WTC11 (cell line): ENCODE measurements around the gene B4GALT2. TPM values are rescaled to one million over a fixed set of nuclear protein-coding genes. Genes with fewer than 3 reads are reported as not detected.

Experiments used
- ATAC-seq: fragments of 200-7000 bp; cut with Tn5 transposase; 2 replicates; pipeline ENCODE4 v1.10.0; 2021; ENCODE audit warnings: mild to moderate bottlenecking, moderate library complexity
- CTCF ChIA-PET: fragments of 300-600 bp; sonication (Branson Sonifier 250); formaldehyde crosslinking; loops from one replicate; lab custom pipeline; 2021; ENCODE audit warnings: antibody characterized with exemption; lab: Charles Lee
- POLR2A ChIA-PET: fragments of 350-600 bp; sonication (Branson Sonifier 250); formaldehyde crosslinking; loops from one replicate; lab custom pipeline; 2021; ENCODE audit warnings: antibody characterized with exemption; lab: Charles Lee
- DNase-seq: peaks from one replicate; pipeline ENCODE4 v3.0.0; 2021; ENCODE audit warnings: low spot score
- H3K27ac Mint-ChIP-seq: 2 replicates; pipeline ENCODE4 v1.8.0; 2021; ENCODE audit warnings: mixed read lengths
- H3K27me3 Mint-ChIP-seq: 2 replicates; pipeline ENCODE4 v1.8.0; 2021; ENCODE audit warnings: low read depth, mild to moderate bottlenecking, moderate library complexity, mixed read lengths
- H3K36me3 Mint-ChIP-seq: 2 replicates; pipeline ENCODE4 v1.8.0; 2021; ENCODE audit warnings: mixed read lengths
- H3K4me1 Mint-ChIP-seq: 2 replicates; pipeline ENCODE4 v1.8.0; 2022; ENCODE audit warnings: mixed read lengths
- H3K4me3 Mint-ChIP-seq: 2 replicates; pipeline ENCODE4 v1.8.0; 2021; ENCODE audit warnings: mild to moderate bottlenecking, moderate library complexity, mixed read lengths
- H3K9me3 Mint-ChIP-seq: 2 replicates; pipeline ENCODE4 v1.8.0; 2021; ENCODE audit warnings: mixed read lengths
- AR ChIP-seq: fragments of 250-450 bp; sonication (Bioruptor Pico); IDR thresholded peaks from 2 replicates; pipeline ENCODE4 v1.9.0; 2021; ENCODE audit warnings: mild to moderate bottlenecking
- ATF6 ChIP-seq: sonication (generic); formaldehyde crosslinking; IDR thresholded peaks from 2 replicates; pipeline ENCODE4 v1.8.1; 2023; ENCODE audit warnings: mild to moderate bottlenecking, missing genetic modification reagents
- FOXK1 ChIP-seq: sonication (generic); formaldehyde crosslinking; IDR thresholded peaks from 2 replicates; pipeline ENCODE4 v1.8.0; 2022; ENCODE audit warnings: mild to moderate bottlenecking, moderate library complexity, missing genetic modification reagents
- GABPB1 ChIP-seq: sonication (generic); formaldehyde crosslinking; IDR thresholded peaks from 2 replicates; pipeline ENCODE4 v1.8.1; 2023; ENCODE audit warnings: mild to moderate bottlenecking, missing genetic modification reagents
- GTF2I ChIP-seq: fragments of 250-450 bp; sonication (Bioruptor Pico); conservative IDR thresholded peaks from 2 replicates; pipeline ENCODE4 v1.4.0; 2021; ENCODE audit warnings: mild to moderate bottlenecking
- HMGA2 ChIP-seq: fragments of 250-450 bp; sonication (Bioruptor Pico); IDR thresholded peaks from 2 replicates; pipeline ENCODE4 v1.4.0; 2021; ENCODE audit warnings: mild to moderate bottlenecking, moderate library complexity
- IRF2 ChIP-seq: sonication (generic); formaldehyde crosslinking; IDR thresholded peaks from 2 replicates; pipeline ENCODE4 v1.8.0; 2022; ENCODE audit warnings: low read depth, missing genetic modification reagents, borderline replicate concordance
- JAZF1 ChIP-seq: fragments of 250-450 bp; sonication (Bioruptor Pico); IDR thresholded peaks from 2 replicates; pipeline ENCODE4 v1.9.0; 2021; ENCODE audit warnings: moderate library complexity, mild to moderate bottlenecking, inconsistent platforms
- MAX ChIP-seq: sonication (generic); formaldehyde crosslinking; IDR thresholded peaks from 2 replicates; pipeline ENCODE4 v1.8.0; 2022; ENCODE audit warnings: mild to moderate bottlenecking, missing genetic modification reagents
- NFATC4 ChIP-seq: fragments of 250-450 bp; sonication (Bioruptor Pico); IDR thresholded peaks from 2 replicates; pipeline ENCODE4 v1.9.0; 2021; ENCODE audit warnings: mild to moderate bottlenecking
- NFYB ChIP-seq: sonication (generic); formaldehyde crosslinking; conservative IDR thresholded peaks from 2 replicates; pipeline ENCODE4 v1.8.0; 2022; ENCODE audit warnings: low read depth, missing genetic modification reagents
- PRRX2 ChIP-seq: fragments of 250-450 bp; sonication (Bioruptor Pico); IDR thresholded peaks from 2 replicates; pipeline ENCODE4 v1.8.0; 2021; ENCODE audit warnings: mild to moderate bottlenecking
- ZBTB21 ChIP-seq: sonication (generic); formaldehyde crosslinking; IDR thresholded peaks from 2 replicates; pipeline ENCODE4 v1.8.1; 2023; ENCODE audit warnings: mild to moderate bottlenecking, missing genetic modification reagents, borderline replicate concordance
- ZNF396 ChIP-seq: fragments of 250-450 bp; sonication (Bioruptor Pico); IDR thresholded peaks from 2 replicates; pipeline ENCODE4 v1.8.0; 2021; ENCODE audit warnings: mild to moderate bottlenecking, moderate library complexity, borderline replicate concordance
- total RNA-seq: library from RNA; stranded (reverse); gene quantifications from 3 replicates; pipeline ENCODE4 v1.2.3, GENCODE V29; 2021
- TF ChIP-seq, protein P1 (sequence below): sonication (generic); formaldehyde crosslinking; IDR thresholded peaks from 2 replicates; pipeline ENCODE4 v1.8.0; 2022; ENCODE audit warnings: mild to moderate bottlenecking, missing genetic modification reagents
- TF ChIP-seq, protein P2 (sequence below): sonication (generic); formaldehyde crosslinking; IDR thresholded peaks from 2 replicates; pipeline ENCODE4 v1.8.0; 2023; ENCODE audit warnings: mild to moderate bottlenecking, missing genetic modification reagents
- TF ChIP-seq, protein P3 (sequence below): sonication (generic); formaldehyde crosslinking; IDR thresholded peaks from 2 replicates; pipeline ENCODE4 v1.8.1; 2022; ENCODE audit warnings: mild to moderate bottlenecking, missing genetic modification reagents, moderate library complexity, borderline replicate concordance

The B4GALT2 gene
- total RNA-seq, 1 experiment from 2014 or later, result 66.7 TPM

GRCh38 chr1:43996733-43997115 is 17.7 kb downstream of the B4GALT2 start:
- ChIA-PET CTCF (interaction anchor here (1.6 to 9.8 kb wide), 3 partner anchors 8 to 40 kb away, joined by 5 to 87 read pairs (median 16); no protein-coding TSS in a partner anchor), POLR2A (no interaction called here)
- Mint-ChIP-seq H3K9me3 (no peaks in the 10 kb centered on the region), H3K36me3 (peaks cover 6% of the 10 kb centered on the region), H3K27ac (no peak overlapping the region), H3K27me3 (peaks cover 14% of the 10 kb centered on the region), H3K4me1 (peaks cover 22% of the 10 kb centered on the region), H3K4me3 (no peak overlapping the region)
- no peak for DNase-seq
- ATAC-seq, result no peak
- TF ChIP-seq ZNF396 (CRISPR knock-in tag), result no peak
- no peak for TF ChIP-seq NFATC4 (CRISPR knock-in tag)
- no peak for TF ChIP-seq ATF6
- TF ChIP-seq ZBTB21 (CRISPR knock-in tag), result no peak
- TF ChIP-seq HMGA2 (CRISPR knock-in tag), result no peak
- TF ChIP-seq GABPB1 (CRISPR knock-in tag), result no peak
- TF ChIP-seq, protein P1, sequence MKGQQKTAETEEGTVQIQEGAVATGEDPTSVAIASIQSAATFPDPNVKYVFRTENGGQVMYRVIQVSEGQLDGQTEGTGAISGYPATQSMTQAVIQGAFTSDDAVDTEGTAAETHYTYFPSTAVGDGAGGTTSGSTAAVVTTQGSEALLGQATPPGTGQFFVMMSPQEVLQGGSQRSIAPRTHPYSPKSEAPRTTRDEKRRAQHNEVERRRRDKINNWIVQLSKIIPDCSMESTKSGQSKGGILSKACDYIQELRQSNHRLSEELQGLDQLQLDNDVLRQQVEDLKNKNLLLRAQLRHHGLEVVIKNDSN (CRISPR knock-in tag), result no peak
- TF ChIP-seq, protein P2, sequence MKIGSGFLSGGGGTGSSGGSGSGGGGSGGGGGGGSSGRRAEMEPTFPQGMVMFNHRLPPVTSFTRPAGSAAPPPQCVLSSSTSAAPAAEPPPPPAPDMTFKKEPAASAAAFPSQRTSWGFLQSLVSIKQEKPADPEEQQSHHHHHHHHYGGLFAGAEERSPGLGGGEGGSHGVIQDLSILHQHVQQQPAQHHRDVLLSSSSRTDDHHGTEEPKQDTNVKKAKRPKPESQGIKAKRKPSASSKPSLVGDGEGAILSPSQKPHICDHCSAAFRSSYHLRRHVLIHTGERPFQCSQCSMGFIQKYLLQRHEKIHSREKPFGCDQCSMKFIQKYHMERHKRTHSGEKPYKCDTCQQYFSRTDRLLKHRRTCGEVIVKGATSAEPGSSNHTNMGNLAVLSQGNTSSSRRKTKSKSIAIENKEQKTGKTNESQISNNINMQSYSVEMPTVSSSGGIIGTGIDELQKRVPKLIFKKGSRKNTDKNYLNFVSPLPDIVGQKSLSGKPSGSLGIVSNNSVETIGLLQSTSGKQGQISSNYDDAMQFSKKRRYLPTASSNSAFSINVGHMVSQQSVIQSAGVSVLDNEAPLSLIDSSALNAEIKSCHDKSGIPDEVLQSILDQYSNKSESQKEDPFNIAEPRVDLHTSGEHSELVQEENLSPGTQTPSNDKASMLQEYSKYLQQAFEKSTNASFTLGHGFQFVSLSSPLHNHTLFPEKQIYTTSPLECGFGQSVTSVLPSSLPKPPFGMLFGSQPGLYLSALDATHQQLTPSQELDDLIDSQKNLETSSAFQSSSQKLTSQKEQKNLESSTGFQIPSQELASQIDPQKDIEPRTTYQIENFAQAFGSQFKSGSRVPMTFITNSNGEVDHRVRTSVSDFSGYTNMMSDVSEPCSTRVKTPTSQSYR (CRISPR knock-in tag), result no peak
- no peak for TF ChIP-seq MAX (CRISPR knock-in tag)
- no peak for TF ChIP-seq NFYB (CRISPR knock-in tag)
- TF ChIP-seq JAZF1 (CRISPR knock-in tag), result no peak
- TF ChIP-seq, protein P3, sequence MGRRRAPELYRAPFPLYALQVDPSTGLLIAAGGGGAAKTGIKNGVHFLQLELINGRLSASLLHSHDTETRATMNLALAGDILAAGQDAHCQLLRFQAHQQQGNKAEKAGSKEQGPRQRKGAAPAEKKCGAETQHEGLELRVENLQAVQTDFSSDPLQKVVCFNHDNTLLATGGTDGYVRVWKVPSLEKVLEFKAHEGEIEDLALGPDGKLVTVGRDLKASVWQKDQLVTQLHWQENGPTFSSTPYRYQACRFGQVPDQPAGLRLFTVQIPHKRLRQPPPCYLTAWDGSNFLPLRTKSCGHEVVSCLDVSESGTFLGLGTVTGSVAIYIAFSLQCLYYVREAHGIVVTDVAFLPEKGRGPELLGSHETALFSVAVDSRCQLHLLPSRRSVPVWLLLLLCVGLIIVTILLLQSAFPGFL (CRISPR knock-in tag), result no peak
- TF ChIP-seq FOXK1 (CRISPR knock-in tag), result no peak
- no peak for TF ChIP-seq AR (CRISPR knock-in tag)
- no peak for TF ChIP-seq IRF2 (CRISPR knock-in tag)
- TF ChIP-seq PRRX2 (CRISPR knock-in tag), result no peak
- no peak for TF ChIP-seq GTF2I (CRISPR knock-in tag)
